HG03354 (cell line): ENCODE measurements around the gene SLX9.

Source experiments
- ATAC-seq: cut with Tn5 transposase; IDR thresholded peaks from one replicate; pipeline ENCODE4 v1.9.1; 2021; ENCODE audit warnings: mild to moderate bottlenecking; ENCODE audit not compliant: unreplicated experiment, poor library complexity, severe bottlenecking

SLX9 gene, protein sequence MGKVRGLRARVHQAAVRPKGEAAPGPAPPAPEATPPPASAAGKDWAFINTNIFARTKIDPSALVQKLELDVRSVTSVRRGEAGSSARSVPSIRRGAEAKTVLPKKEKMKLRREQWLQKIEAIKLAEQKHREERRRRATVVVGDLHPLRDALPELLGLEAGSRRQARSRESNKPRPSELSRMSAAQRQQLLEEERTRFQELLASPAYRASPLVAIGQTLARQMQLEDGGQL

DNA sequence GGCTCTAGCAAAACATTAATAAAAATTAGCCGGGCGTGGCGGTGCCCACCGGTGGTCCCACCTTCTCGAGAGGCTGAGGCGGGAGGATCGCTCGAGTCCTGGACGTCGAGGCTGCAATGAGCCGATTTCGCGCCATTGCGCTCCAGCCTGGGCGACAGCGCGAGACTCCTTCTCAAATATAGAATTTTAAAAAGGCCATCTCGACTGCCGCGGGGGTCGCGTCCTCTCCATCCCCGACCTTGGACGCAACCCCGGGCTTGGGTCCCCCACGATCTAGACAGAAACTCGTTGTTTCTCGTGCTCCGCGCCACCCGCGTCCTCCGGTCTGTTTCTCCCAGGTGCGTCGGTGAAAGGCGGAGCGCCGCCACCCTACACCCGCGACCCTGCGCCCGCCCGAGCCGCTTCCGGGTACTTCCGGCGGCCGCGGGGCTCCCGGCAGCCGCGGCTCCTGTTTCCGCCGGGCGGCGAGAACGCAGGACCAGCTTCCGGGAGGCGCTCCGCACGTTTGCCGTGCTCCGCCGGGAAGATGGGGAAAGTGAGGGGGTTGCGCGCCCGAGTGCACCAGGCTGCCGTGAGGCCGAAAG lies at the start of gene SLX9:
TSS of gene SLX9 (plus strand) at position 498 of the 584 bp plus-strand sequence. CDS start at position 527, 29 bp downstream.
- peak; percentile 85 for ATAC-seq

- ATAC-seq = no peak
Observed at GRCh38 chr21:44890338-44890931, 49.4 kb upstream of the SLX9 start.

DNA sequence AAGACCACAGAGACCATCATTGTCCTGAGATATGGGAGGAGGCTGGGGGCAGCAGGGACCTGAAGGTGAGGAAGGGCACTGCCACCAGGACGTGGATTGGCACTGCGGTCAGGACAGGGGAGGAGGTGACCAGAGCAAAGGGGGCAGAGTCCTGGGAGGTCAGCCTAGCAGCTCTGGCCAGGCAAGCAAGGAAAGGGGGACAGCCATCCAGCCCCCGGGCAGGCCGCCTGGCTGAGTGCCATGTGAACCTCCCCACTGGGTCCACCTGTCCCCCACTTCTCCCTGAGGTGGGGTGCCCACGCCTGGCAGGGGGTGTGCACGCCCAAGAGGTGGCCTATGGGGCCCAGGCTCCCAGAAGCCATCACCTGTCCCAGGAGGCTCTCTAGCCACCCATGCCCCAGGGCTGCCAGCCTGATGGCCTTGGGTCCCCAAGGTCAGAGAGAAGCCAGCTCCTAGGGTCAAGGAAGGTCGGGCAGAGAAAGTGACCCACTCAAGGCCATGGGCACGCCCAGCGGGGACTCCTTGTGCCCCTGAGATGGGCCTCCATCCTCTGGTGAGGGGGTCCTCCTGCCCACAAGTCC lies 48.8 kb upstream of the SLX9 start:
- no peak for ATAC-seq

DNA sequence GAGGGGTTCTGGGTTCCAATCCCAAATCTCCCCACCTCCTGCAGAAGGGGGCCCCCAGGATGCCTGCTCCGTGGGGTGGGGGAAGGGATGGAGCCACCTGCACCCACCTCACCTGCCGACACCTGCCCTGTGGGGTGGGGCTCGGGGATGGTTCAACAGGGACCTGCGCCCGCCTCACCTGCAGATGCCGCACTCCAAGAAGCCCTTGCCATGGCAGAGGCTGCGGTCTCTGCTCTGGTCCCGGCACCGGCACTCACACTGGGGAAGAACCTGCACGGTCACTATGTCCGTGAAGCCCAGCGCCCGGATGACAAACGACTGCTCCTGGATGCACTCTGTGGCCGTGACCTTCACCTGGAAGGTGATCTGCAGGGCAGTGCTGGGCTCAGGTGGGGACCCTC lies 48.2 kb upstream of the SLX9 start:
- ATAC-seq = no peak

DNA sequence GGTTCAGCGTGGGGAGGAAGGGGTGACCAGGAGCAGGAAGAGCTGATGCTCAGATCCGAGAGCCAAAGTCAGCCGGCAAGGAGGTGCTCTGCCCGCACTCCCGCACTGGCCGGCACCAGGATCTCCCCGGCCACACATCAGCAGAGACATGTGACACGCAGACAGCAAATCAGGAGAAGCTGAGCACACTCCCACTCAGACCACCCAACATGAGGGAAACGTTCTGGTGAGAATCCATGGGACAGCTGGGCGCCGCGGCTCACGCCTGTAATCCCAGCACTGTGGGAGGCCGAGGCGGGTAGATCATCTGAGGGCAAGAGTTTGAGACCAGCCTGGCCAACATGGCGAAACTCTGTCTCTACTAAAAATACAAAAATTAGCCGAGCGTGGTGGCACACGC lies 47.7 kb upstream of the SLX9 start:
- ATAC-seq = no peak

- peak; percentile 57 for ATAC-seq
Observed at GRCh38 chr21:44892536-44893277, 47.1 kb upstream of the SLX9 start.

- no peak for ATAC-seq
Observed at GRCh38 chr21:44893278-44893556, 46.6 kb upstream of the SLX9 start.

GRCh38 chr21:44893948-44894656 lies 45.7 kb upstream of the SLX9 start:
- ATAC-seq = no peak

DNA sequence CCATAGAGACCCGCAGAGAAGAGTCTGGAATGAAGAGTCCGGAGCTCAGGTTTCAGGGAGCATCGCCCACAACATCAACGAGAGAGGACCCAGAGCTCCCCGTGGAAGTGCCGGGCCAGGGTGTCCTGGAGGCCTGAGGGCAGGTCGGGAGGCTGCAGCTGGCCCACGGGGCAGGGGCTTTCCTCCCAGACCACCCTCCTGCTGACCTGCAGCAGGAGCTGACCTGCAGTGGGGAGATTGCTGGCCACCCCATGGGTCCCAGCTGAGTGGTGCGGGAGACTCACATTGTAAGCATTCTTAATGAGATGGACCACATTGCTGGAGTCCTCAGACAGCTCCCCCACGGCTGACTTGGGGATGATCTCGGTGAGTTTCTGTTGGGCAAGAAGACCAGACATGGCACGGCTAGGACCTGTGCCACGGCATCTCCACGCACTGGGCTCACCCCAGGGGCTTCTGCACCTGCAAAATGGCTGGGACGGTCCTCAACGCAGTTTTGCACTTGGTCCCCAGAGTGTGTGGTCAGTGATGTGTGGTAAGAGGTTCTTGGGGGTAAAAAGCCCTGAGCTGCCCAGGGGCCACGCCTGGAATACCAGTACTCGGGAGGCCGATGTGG lies 45.0 kb upstream of the SLX9 start:
- no peak for ATAC-seq

DNA sequence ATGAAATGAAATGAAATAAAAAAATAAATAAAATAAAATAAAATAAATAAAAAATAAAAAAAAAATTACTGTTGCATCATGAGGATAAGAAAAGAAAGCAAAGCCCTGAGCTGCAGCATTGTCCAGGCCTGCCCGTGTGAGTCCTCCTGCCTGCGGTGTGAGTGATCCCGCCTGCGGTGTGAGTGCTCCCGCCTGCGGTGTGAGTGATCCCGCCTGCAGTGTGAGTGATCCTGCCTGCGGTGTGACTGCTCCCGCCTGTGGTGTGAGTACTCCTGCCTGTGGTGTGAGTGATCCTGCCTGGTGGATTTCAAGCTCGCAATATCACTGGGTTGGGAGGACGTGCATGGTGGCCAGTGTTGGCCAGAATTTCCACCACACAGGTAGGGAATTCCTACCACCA lies 44.0 kb upstream of the SLX9 start:
- ATAC-seq = no peak

- no peak for ATAC-seq
Observed at GRCh38 chr21:44896561-44897286, 43.1 kb upstream of the SLX9 start.

DNA sequence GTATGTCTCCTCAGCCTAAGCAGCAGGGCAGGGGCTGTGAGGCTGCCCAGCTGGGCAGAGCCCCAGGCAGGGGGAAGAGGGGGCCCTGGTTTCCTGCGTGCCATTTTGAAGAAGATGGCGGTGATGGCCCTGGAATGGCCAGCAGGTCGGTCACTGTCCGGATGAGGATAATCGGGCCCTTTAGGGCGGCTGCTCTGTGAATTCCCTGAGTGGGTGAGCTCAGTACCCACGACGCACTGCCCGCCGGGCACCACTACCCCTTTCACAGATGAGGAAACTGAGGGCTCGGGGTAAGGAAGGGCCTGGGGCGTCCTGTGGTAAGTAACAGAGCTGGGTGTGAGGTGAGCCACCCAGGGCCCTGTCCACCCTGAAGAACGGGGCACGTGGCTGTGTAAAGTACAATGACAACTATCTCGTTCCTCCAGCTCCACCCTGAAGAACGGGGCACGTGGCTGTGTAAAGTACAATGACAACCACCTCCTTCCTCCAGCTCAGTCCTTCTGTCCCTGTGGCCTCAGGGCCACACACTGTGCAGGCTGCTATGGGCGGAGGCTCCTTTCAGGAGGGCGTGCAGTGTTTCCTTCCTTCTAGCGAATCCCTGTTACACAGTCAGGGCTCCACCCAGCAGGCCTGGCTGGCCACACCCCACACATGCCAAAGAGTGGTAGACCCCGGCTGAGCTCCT lies 42.4 kb upstream of the SLX9 start:
- ATAC-seq = no peak

- no peak for ATAC-seq
Observed at GRCh38 chr21:44898011-44898488, 41.8 kb upstream of the SLX9 start.

DNA sequence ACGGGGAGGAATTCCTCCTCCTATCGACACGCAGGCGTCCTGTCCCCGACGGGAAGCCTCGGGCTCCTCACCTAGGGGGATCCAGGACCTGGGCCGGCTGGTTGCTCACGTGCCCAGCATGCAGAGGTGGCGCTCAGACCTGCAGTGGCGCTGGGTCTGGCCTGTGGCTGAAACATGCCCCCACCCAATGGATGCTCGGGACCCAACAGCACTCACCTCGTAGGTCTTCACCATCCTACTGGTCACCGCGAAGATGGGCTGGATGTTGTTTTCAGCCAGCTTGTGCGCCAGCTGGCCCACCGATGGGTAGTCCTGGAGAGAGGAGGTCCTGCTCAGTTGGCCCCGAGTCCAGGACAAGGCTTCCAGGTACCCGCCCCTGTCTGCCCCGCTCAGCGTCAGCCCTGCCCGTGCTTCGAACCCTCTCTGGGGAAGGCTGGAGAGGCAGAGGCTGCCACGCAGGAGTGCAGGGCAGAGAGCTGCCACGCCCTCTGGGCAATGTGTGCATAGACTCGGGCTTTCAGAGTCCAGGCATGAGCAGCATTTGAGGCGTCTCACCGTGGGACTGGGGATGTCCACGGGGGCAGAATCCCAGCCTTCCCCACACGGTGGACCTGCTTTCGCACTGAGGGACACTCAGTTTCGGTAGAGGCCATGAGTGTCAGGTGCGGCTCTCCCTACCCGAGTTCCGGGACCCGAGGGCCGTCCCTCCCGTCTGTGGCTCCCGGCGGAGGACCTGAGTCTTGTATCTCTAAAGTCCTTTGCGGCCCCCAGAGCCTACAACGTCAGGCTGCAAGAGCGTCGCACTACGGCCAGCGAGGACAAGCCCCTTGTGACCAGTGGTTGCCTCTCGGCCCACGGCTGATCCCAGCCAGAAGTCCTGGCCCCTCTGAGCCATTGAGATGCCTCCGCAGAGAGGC lies 40.7 kb upstream of the SLX9 start:
- no peak for ATAC-seq

DNA sequence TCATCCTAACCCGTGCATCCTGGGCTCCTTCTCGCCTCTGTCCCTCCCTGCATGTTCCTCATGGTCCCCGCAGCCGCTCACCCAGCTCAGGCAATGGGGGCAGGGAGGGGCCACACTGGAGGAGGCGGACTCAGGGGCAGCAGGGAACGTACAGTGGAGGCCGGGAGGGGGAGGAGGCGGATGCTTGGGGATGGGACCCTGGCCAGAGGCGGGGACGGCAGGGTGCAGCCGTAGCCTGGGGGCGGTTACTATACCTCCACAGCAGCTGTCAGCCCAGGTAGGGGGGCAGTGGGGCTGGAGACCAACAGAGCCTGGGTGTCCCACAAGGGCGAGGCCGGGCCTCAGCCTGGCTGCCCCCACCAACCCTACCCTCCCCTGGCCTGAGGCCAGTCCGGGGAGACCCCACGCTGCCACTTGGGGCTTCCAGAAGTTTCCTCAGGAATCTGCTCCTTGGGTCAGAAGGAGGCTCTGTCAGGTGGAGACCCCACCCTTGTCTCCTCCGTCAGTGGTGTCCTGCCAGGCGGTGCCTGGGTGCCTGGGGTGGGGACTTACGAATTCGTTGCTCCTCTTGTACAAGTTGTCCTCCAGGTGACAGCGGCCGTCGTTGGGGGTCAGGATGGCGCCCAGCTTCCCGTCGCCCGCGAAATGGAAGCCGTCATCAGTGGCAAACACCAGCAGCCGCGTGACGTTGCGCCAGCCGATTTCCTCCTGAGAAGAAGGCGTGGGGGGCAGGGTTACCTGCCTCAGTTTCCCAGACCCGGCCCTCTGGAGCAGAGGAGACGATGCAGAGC lies 39.9 kb upstream of the SLX9 start:
- no peak for ATAC-seq

DNA sequence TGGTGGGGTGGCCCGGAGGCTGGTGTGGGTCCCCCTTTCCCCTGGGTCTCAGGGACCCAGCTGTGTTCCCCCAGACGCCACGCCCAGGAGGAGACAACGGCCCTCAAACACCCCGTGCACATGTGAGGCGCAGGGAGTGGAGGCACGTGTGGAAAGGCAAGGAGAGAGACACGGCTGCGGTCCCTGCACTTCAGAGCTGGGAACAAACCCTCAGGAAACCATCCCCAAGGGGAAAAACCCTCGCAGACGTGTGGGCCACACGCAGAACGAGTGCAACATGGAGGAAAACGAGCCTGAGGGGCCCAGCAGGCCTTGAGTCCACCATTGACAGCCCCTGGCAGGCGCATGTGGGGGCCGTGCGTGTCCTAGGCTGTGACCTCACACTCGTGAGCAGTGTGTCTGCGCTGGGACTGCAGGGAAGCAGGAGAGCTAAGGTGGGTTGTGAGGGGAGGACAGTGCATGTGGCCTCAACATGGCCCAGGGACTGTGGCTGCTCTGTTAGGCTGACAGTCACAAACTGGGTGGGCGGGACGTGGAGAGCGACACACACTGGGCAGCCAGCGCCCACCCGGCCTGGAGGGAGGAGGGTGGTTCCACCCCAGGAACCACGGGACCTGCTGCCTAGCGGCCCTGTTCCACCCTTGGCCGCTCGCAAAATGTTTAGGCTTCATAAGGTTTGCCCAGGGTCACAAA lies 39.1 kb upstream of the SLX9 start:
- ATAC-seq = no peak
